Fibroblast of lung (primary cell): ENCODE results near the gene ACO2. TPM values are rescaled to one million over a fixed set of nuclear protein-coding genes. Genes with fewer than 3 reads are reported as not detected.

Experiments
- DNase-seq, 2 donors: peaks; one replicate each; pipeline versions ENCODE4 v3.0.0 to v3.0.0-alpha.2; 2010; ENCODE audit warnings: low read depth in 2 of 2
- H2AFZ ChIP-seq: 2 replicates; pipeline ENCODE4 v1.5.1; 2012; ENCODE audit warnings: low read length, control low read depth, inconsistent platforms
- H3K27ac ChIP-seq: 2 replicates; pipeline ENCODE4 v1.5.1; 2011; ENCODE audit warnings: low read length, control low read depth; ENCODE audit not compliant: insufficient read depth
- H3K27me3 ChIP-seq: 2 replicates; pipeline ENCODE4 v1.5.1; 2011; ENCODE audit warnings: mild to moderate bottlenecking, low read length; ENCODE audit not compliant: control insufficient read depth, insufficient read depth
- H3K36me3 ChIP-seq: 2 replicates; pipeline ENCODE4 v1.5.1; 2011; ENCODE audit warnings: low read length; ENCODE audit not compliant: control insufficient read depth, insufficient read depth
- H3K4me1 ChIP-seq: 2 replicates; pipeline ENCODE4 v1.5.1; 2011; ENCODE audit warnings: low read length; ENCODE audit not compliant: control insufficient read depth, insufficient read depth; ENCODE audit errors: extremely low read depth
- H3K4me2 ChIP-seq: 2 replicates; pipeline ENCODE4 v1.5.1; 2011; ENCODE audit warnings: low read length, control low read depth; ENCODE audit not compliant: insufficient read depth; ENCODE audit errors: extremely low read depth
- H3K4me3 ChIP-seq, 4 experiments: fragments of 200-600 bp in 1 of 4; sonication (generic) in 1 of 4; replicated peaks in 1 of 4; 2 replicates each; pipeline ENCODE4 v1.5.1; 2011 to 2016; ENCODE audit warnings: low read length in 4 of 4, low read depth in 3 of 4, mild to moderate bottlenecking in 3 of 4, control low read depth in 2 of 4, inconsistent platforms in 1 of 4, mixed read lengths in 1 of 4; ENCODE audit not compliant: insufficient read depth in 1 of 4; ENCODE audit errors: control extremely low read depth in 1 of 4
- H3K79me2 ChIP-seq: 2 replicates; pipeline ENCODE4 v1.5.1; 2012; ENCODE audit warnings: mild to moderate bottlenecking, low read length, inconsistent platforms; ENCODE audit not compliant: control insufficient read depth, insufficient read depth
- H3K9ac ChIP-seq: 2 replicates; pipeline ENCODE4 v1.5.1; 2011; ENCODE audit warnings: mild to moderate bottlenecking, low read length, control low read depth; ENCODE audit not compliant: insufficient read depth
- H3K9me3 ChIP-seq: 2 replicates; pipeline ENCODE4 v1.5.1; 2012; ENCODE audit warnings: low read depth, low read length; ENCODE audit not compliant: control insufficient read depth, insufficient read depth
- H4K20me1 ChIP-seq: 2 replicates; pipeline ENCODE4 v1.5.1; 2011; ENCODE audit warnings: low read length; ENCODE audit not compliant: control insufficient read depth, insufficient read depth; ENCODE audit errors: extremely low read depth
- CTCF ChIP-seq, 2 donors: IDR thresholded peaks in 1 of 2; conservative IDR thresholded peaks in 1 of 2; 1 replicate in 1 of 2; 2 replicates in 1 of 2; pipeline ENCODE4 v1.5.1; 2011 to 2012; ENCODE audit warnings: low read length in 2 of 2, control low read depth in 1 of 2, inconsistent platforms in 1 of 2, low read depth in 1 of 2, mild to moderate bottlenecking in 1 of 2
- EZH2 ChIP-seq: IDR thresholded peaks from 2 replicates; pipeline ENCODE4 v1.5.1; 2012; ENCODE audit warnings: low read length, control low read depth, mild to moderate bottlenecking; ENCODE audit errors: missing control alignments
- polyA plus RNA-seq, 2 donors: library from polyadenylated mRNA; depleted of rRNA in 1 of 2; stranded (reverse) in 1 of 2; unstranded in 1 of 2; fragments of >200 nt; gene quantifications; 2 replicates each; pipeline ENCODE4 v1.2.1, GENCODE V29; 2011 to 2012; ENCODE audit warnings: missing spikeins in 1 of 2
- total RNA-seq: library from RNA; depleted of rRNA; stranded (reverse); fragments of >200 nt; gene quantifications from 2 replicates; pipeline ENCODE4 v1.2.1, GENCODE V29; 2014

The ACO2 gene
- total and polyA plus RNA-seq, 2 donors (not counting 1 experiment from before 2014, with no cell fraction given) = 37.6 to 80.3 TPM

GRCh38 chr22:41537203-41537602 is 68.3 kb downstream of the ACO2 start:
- Histone ChIP-seq H3K79me2 (peaks cover 27% of the 10 kb centered on the region), H3K4me2 (no peak overlapping the region), H3K27ac (no peak overlapping the region), H3K36me3 (peaks cover 15% of the 10 kb centered on the region), H3K27me3 (no peaks in the 10 kb centered on the region), H4K20me1 (no peaks in the 10 kb centered on the region), H3K4me3 (no peak overlapping the region), H3K9ac (no peak overlapping the region), H3K9me3 (no peaks in the 10 kb centered on the region), H2AFZ (no peak overlapping the region), H3K4me1 (no peaks in the 10 kb centered on the region)
- TF ChIP-seq CTCF (conservative IDR thresholded peaks at IDR 0.05 in 1 of 2, IDR thresholded peaks at IDR 0.05 in 1 of 2; ENCODE audit: low read depth in 1 of 2, low read length in 2 of 2) (no peak), EZH2 (no peak)
- no peak for DNase-seq

DNA sequence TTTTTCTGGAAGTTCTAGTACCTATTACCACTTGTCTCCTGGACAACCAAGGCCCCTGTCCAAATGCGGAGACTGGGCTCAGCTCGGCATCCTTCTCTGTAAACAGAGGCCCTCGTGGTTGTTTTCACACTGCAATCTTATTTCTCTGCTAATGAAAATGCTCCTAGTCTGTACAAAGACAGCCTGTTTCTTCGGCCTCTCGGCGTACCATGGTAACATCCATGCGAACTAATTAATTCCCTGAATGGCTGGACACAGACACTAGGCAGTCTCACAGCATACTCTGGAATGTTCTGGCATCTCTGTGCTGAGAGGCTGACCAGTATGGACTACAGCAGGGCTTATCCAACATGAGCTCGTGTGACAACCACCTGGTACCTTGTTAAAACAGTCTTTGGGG is 69.7 kb downstream of the ACO2 start:
- DNase-seq = no peak
- Histone ChIP-seq H3K4me3 (no peak overlapping the region), H2AFZ (no peak overlapping the region), H3K27me3 (no peaks in the 10 kb centered on the region), H3K9ac (no peak overlapping the region), H3K4me2 (no peak overlapping the region), H3K4me1 (peaks cover 4% of the 10 kb centered on the region), H3K36me3 (peaks cover 10% of the 10 kb centered on the region), H3K79me2 (peaks cover 33% of the 10 kb centered on the region), H3K27ac (no peak overlapping the region), H4K20me1 (no peaks in the 10 kb centered on the region), H3K9me3 (no peaks in the 10 kb centered on the region)
- TF ChIP-seq EZH2 = no peak
- no peak for TF ChIP-seq CTCF (conservative IDR thresholded peaks at IDR 0.05 in 1 of 2, IDR thresholded peaks at IDR 0.05 in 1 of 2; ENCODE audit: low read depth in 1 of 2, low read length in 2 of 2)

- H3K4me1 ChIP-seq = peaks cover 4% of the 10 kb centered on the region
- H3K36me3 ChIP-seq = peaks cover 6% of the 10 kb centered on the region
- H2AFZ ChIP-seq = no peak overlapping the region
- H3K27me3 ChIP-seq = no peaks in the 10 kb centered on the region
- no peaks in the 10 kb centered on the region for H3K9me3 ChIP-seq
- peaks cover 38% of the 10 kb centered on the region for H3K79me2 ChIP-seq
- H3K4me2 ChIP-seq = no peak overlapping the region
- peak in 1 of 2 donors; percentile 30 for DNase-seq
- H3K9ac ChIP-seq = no peak overlapping the region
- H4K20me1 ChIP-seq = no peaks in the 10 kb centered on the region
- no peak overlapping the region for H3K4me3 ChIP-seq
- no peak overlapping the region for H3K27ac ChIP-seq
- TF ChIP-seq EZH2 = no peak
- TF ChIP-seq CTCF (conservative IDR thresholded peaks at IDR 0.05 in 1 of 2, IDR thresholded peaks at IDR 0.05 in 1 of 2; ENCODE audit: low read depth in 1 of 2, low read length in 2 of 2) = no peak
Measured at GRCh38 chr22:41539146-41540005, 70.5 kb downstream of the ACO2 start.
